HepG2 (cell line): ENCODE data around the gene GGNBP2. TPM values are rescaled to one million over a fixed set of nuclear protein-coding genes. Genes with fewer than 3 reads are reported as not detected.
A peak's percentile ranks its signal among the peaks of the same experiment; 100 is the strongest.

ENCODE experiments used
- CREB1 ChIP-seq, 2 experiments: fragments of 450-650 bp in 1 of 2; IDR thresholded peaks; 2 replicates each; pipeline ENCODE4 v1.6.1; 2016 to 2017; ENCODE audit warnings: control low read depth in 1 of 2, mild to moderate bottlenecking in 1 of 2, missing compliant biosample characterization in 1 of 2, missing genetic modification characterization in 1 of 2
- MAF1 ChIP-seq: sonication (generic); formaldehyde crosslinking; IDR thresholded peaks from 2 replicates; pipeline ENCODE4 v1.5.0; 2020; ENCODE audit warnings: missing genetic modification reagents, borderline replicate concordance
- MEIS1 ChIP-seq: sonication (generic); formaldehyde crosslinking; IDR thresholded peaks from 2 replicates; pipeline ENCODE4 v1.9.0; 2021; ENCODE audit warnings: mild to moderate bottlenecking, missing genetic modification reagents, moderate library complexity, borderline replicate concordance
- NR2F2 ChIP-seq: IDR thresholded peaks from 2 replicates; pipeline ENCODE4 v1.6.1; 2012; ENCODE audit warnings: low read depth, inconsistent platforms, borderline replicate concordance
- RBFOX2 ChIP-seq: fragments of 200-400 bp; formaldehyde crosslinking; IDR thresholded peaks from 2 replicates; pipeline ENCODE4 v1.6.1; 2017; ENCODE audit warnings: low read depth, mild to moderate bottlenecking, low read length
- SOX5 ChIP-seq: IDR thresholded peaks from 2 replicates; pipeline ENCODE4 v1.6.1; 2016; ENCODE audit warnings: borderline replicate concordance
- ZNF136 ChIP-seq: sonication (generic); formaldehyde crosslinking; IDR thresholded peaks from 2 replicates; pipeline ENCODE4 v1.8.1; 2022; ENCODE audit warnings: low read depth, mild to moderate bottlenecking, moderate library complexity, missing genetic modification reagents
- ZNF382 ChIP-seq: sonication (generic); formaldehyde crosslinking; IDR thresholded peaks from 2 replicates; pipeline ENCODE4 v1.5.0; 2020; ENCODE audit warnings: missing genetic modification reagents, mild to moderate bottlenecking, borderline replicate concordance
- ZNF484 ChIP-seq: sonication (generic); formaldehyde crosslinking; IDR thresholded peaks from 2 replicates; pipeline ENCODE4 v1.5.1; 2020; ENCODE audit warnings: mild to moderate bottlenecking, low read depth, missing genetic modification reagents, borderline replicate concordance
- ZNF543 ChIP-seq: sonication (generic); formaldehyde crosslinking; IDR thresholded peaks from 2 replicates; pipeline ENCODE4 v1.4.0; 2020; ENCODE audit warnings: mild to moderate bottlenecking, missing genetic modification reagents
- ZNF724P ChIP-seq: sonication (generic); formaldehyde crosslinking; IDR thresholded peaks from 2 replicates; pipeline ENCODE4 v1.8.0; 2022; ENCODE audit warnings: missing genetic modification reagents, borderline replicate concordance
- ZNF773 ChIP-seq: sonication (generic); formaldehyde crosslinking; IDR thresholded peaks from 2 replicates; pipeline ENCODE4 v1.4.0; 2020; ENCODE audit warnings: missing genetic modification reagents, borderline replicate concordance
- ZNF780A ChIP-seq: sonication (generic); formaldehyde crosslinking; IDR thresholded peaks from 2 replicates; pipeline ENCODE4 v1.8.0; 2022; ENCODE audit warnings: mild to moderate bottlenecking, missing genetic modification reagents, moderate library complexity
- ZNF879 ChIP-seq: sonication (generic); formaldehyde crosslinking; IDR thresholded peaks from 2 replicates; pipeline ENCODE4 v1.8.1; 2023; ENCODE audit warnings: missing genetic modification reagents
- polyA plus RNA-seq, 8 experiments: library from polyadenylated mRNA; depleted of rRNA in 3 of 8; stranded (reverse) in 7 of 8; unstranded in 1 of 8; fragments of >200 nt; fragmentation: Illumina TruSeq in 4 of 8; extraction: Trizol in 4 of 8; gene quantifications; 2 replicates each; pipeline versions ENCODE4 v1.2.1 to v1.2.3, GENCODE V29; 2011 to 2016; ENCODE audit warnings: low read depth in 4 of 8, missing spikeins in 1 of 8, mixed read lengths in 1 of 8; ENCODE audit not compliant: insufficient read depth in 1 of 8
- total RNA-seq, 5 experiments: library from RNA; depleted of rRNA; stranded (reverse); fragments of >200 nt; fragmentation: Illumina TruSeq; extraction: Trizol; gene quantifications; 2 replicates each; pipeline ENCODE4 v1.2.3, GENCODE V29; 2016; ENCODE audit warnings: low read depth in 1 of 5
- TF ChIP-seq, protein P1 (sequence below): sonication (generic); formaldehyde crosslinking; IDR thresholded peaks from 2 replicates; pipeline ENCODE4 v1.5.1; 2020; ENCODE audit warnings: mild to moderate bottlenecking, missing genetic modification reagents, moderate library complexity
- TF ChIP-seq, protein P2 (sequence below): IDR thresholded peaks from 2 replicates; pipeline ENCODE4 v1.6.1; 2012; ENCODE audit warnings: low read depth, low read length, improper control_type of control experiment
- TF ChIP-seq, protein P3 (sequence below): sonication (generic); formaldehyde crosslinking; IDR thresholded peaks from 2 replicates; pipeline ENCODE4 v1.4.0; 2020; ENCODE audit warnings: missing genetic modification reagents, borderline replicate concordance
- TF ChIP-seq, protein P4 (sequence below): sonication (generic); formaldehyde crosslinking; IDR thresholded peaks from 2 replicates; pipeline ENCODE4 v1.8.0; 2022; ENCODE audit warnings: missing genetic modification reagents, low read depth, mild to moderate bottlenecking, borderline replicate concordance
- TF ChIP-seq, protein P5 (sequence below): sonication (generic); formaldehyde crosslinking; IDR thresholded peaks from 2 replicates; pipeline ENCODE4 v1.4.0; 2020; ENCODE audit warnings: missing genetic modification reagents

The GGNBP2 gene
- total and polyA plus RNA-seq, 2 of the 13 experiments (the other 11 are each of a cell fraction or from before 2014, with no cell fraction given) = 53.3 to 84.2 TPM

DNA sequence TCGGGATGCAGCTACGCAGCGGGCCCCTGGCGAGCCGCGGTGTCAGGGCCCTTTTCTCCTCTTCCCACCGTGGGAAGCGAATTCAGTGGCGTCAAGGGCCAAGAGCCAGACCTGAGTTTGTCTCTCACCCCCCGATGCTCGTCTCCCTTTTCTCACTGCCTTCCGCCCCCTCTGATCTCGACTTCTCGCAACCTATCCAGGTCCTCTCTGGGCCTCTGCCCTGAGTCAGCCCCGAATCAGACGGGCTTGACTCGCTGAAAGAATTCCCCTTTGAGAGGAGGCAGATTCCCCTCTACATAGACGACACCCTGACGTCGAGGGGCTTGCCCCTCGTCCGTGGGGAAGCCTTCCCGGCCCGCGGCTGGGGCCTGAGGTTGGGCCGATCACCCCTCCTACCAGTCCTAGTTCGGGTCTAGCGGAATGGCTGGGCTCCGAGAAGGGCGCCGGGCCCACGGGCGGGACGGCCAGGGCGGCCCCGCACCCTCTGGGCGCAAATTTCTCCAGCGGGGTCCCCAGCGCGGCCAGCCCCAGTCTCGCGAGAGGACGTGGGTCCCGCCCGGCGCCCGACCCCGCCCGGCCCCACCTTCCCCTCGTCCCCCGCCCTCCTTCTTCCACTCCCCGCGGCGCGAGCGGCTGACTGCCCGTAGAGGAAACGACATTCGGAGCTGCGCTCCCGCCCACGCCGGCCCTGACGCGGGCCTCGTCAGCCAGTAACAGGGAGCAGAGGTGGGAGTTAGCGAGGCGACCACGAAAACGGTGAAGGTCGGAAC, at the start of gene GGNBP2 (continued):
- TF ChIP-seq, protein P1, sequence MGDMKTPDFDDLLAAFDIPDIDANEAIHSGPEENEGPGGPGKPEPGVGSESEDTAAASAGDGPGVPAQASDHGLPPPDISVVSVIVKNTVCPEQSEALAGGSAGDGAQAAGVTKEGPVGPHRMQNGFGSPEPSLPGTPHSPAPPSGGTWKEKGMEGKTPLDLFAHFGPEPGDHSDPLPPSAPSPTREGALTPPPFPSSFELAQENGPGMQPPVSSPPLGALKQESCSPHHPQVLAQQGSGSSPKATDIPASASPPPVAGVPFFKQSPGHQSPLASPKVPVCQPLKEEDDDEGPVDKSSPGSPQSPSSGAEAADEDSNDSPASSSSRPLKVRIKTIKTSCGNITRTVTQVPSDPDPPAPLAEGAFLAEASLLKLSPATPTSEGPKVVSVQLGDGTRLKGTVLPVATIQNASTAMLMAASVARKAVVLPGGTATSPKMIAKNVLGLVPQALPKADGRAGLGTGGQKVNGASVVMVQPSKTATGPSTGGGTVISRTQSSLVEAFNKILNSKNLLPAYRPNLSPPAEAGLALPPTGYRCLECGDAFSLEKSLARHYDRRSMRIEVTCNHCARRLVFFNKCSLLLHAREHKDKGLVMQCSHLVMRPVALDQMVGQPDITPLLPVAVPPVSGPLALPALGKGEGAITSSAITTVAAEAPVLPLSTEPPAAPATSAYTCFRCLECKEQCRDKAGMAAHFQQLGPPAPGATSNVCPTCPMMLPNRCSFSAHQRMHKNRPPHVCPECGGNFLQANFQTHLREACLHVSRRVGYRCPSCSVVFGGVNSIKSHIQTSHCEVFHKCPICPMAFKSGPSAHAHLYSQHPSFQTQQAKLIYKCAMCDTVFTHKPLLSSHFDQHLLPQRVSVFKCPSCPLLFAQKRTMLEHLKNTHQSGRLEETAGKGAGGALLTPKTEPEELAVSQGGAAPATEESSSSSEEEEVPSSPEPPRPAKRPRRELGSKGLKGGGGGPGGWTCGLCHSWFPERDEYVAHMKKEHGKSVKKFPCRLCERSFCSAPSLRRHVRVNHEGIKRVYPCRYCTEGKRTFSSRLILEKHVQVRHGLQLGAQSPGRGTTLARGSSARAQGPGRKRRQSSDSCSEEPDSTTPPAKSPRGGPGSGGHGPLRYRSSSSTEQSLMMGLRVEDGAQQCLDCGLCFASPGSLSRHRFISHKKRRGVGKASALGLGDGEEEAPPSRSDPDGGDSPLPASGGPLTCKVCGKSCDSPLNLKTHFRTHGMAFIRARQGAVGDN = peak; percentile 87
- TF ChIP-seq RBFOX2 (peak; percentile 84), ZNF136 (CRISPR knock-in tag) (0 out of 2 replicates have a peak, but pooled peaks have one; percentile 55), ZNF543 (CRISPR knock-in tag) (peak; percentile 47; the same call in 1 of the 2 replicates), CREB1 (IDR thresholded peaks at IDR 0.05) (peak; percentile 54), CREB1 (CRISPR knock-in tag; IDR thresholded peaks at IDR 0.05) (no peak), ZNF724P (CRISPR knock-in tag) (no peak), MEIS1 (CRISPR knock-in tag) (peak; percentile 76; the same call in 1 of the 2 replicates), ZNF879 (CRISPR knock-in tag) (peak; percentile 83; the same call in 1 of the 2 replicates), MAF1 (CRISPR knock-in tag) (no peak; the same call in 1 of the 2 replicates), ZNF382 (CRISPR knock-in tag) (no peak), SOX5 (CRISPR knock-in tag) (0 out of 2 replicates have a peak, but pooled peaks have one; percentile 2), ZNF780A (CRISPR knock-in tag) (no peak), ZNF773 (no peak), ZNF484 (CRISPR knock-in tag) (no peak), NR2F2 (no peak)
- TF ChIP-seq, protein P2, sequence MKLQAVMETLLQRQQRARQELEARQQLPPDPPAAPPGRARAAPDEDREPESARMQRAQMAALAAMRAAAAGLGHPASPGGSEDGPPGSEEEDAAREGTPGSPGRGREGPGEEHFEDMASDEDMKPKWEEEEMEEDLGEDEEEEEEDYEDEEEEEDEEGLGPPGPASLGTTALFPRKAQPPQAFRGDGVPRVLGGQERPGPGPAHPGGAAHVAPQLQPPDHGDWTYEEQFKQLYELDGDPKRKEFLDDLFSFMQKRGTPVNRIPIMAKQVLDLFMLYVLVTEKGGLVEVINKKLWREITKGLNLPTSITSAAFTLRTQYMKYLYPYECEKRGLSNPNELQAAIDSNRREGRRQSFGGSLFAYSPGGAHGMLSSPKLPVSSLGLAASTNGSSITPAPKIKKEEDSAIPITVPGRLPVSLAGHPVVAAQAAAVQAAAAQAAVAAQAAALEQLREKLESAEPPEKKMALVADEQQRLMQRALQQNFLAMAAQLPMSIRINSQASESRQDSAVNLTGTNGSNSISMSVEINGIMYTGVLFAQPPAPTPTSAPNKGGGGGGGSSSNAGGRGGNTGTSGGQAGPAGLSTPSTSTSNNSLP = no peak
- TF ChIP-seq, protein P3, sequence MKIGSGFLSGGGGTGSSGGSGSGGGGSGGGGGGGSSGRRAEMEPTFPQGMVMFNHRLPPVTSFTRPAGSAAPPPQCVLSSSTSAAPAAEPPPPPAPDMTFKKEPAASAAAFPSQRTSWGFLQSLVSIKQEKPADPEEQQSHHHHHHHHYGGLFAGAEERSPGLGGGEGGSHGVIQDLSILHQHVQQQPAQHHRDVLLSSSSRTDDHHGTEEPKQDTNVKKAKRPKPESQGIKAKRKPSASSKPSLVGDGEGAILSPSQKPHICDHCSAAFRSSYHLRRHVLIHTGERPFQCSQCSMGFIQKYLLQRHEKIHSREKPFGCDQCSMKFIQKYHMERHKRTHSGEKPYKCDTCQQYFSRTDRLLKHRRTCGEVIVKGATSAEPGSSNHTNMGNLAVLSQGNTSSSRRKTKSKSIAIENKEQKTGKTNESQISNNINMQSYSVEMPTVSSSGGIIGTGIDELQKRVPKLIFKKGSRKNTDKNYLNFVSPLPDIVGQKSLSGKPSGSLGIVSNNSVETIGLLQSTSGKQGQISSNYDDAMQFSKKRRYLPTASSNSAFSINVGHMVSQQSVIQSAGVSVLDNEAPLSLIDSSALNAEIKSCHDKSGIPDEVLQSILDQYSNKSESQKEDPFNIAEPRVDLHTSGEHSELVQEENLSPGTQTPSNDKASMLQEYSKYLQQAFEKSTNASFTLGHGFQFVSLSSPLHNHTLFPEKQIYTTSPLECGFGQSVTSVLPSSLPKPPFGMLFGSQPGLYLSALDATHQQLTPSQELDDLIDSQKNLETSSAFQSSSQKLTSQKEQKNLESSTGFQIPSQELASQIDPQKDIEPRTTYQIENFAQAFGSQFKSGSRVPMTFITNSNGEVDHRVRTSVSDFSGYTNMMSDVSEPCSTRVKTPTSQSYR = no peak
- TF ChIP-seq, protein P4, sequence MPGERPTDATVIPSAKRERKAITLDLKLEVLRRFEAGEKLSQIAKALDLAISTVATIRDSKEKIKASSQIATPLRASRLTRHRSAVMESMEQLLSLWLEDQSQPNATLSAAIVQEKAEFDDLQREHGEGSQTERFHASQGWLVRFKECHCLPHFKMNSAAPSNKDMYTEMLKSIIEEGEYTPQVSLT = no peak
- TF ChIP-seq, protein P5, sequence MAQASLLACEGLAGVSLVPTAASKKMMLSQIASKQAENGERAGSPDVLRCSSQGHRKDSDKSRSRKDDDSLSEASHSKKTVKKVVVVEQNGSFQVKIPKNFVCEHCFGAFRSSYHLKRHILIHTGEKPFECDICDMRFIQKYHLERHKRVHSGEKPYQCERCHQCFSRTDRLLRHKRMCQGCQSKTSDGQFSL = no peak; the same call in 1 of the 2 replicates
